ENCODE results near the gene TRNP1. TPM values are rescaled to one million over a fixed set of nuclear protein-coding genes. Genes with fewer than 3 reads are reported as not detected.

Gene TRNP1
- total RNA-seq, 1 experiment from 2014 or later, result 18.9 TPM

Other genes starting within 250 kb of the TRNP1 start
- gene PIGV, start 205.7 kb upstream of the TRNP1 start, total RNA-seq (2014; rRNA removed; shearing (Covaris generic)), result 9.5 and 13.3 TPM in 2 replicates
- 15.9 and 30.4 TPM in 2 replicates for gene ZDHHC18, start 167.0 kb upstream of the TRNP1 start, total RNA-seq (2014; rRNA removed; shearing (Covaris generic))
- gene SFN, start 130.5 kb upstream of the TRNP1 start, total RNA-seq (2014; rRNA removed; shearing (Covaris generic)), result 5.2 and 7.0 TPM in 2 replicates
- gene GPN2, start 103.4 kb upstream of the TRNP1 start, total RNA-seq (2014; rRNA removed; shearing (Covaris generic)), result 17.9 and 33.6 TPM in 2 replicates
- 11.2 TPM in 2 replicates for gene GPATCH3, start 93.2 kb upstream of the TRNP1 start, total RNA-seq (2014; rRNA removed; shearing (Covaris generic))
- not detected in 2 replicates for gene NR0B2, start 79.7 kb upstream of the TRNP1 start, total RNA-seq (2014; rRNA removed; shearing (Covaris generic))
- 142 and 182 TPM in 2 replicates for gene NUDC, start 71.9 kb upstream of the TRNP1 start, total RNA-seq (2014; rRNA removed; shearing (Covaris generic))
- not detected in 2 replicates for gene KDF1, start 33.2 kb upstream of the TRNP1 start, total RNA-seq (2014; rRNA removed; shearing (Covaris generic))
- gene TENT5B, start 19.2 kb downstream of the TRNP1 start, total RNA-seq (2014; rRNA removed; shearing (Covaris generic)), result 0.13 TPM in 1 of 2 replicates, not detected in the other
- gene SLC9A1, start 161.4 kb downstream of the TRNP1 start, total RNA-seq (2014; rRNA removed; shearing (Covaris generic)), result 11.3 and 13.1 TPM in 2 replicates
- gene WDTC1, start 240.9 kb downstream of the TRNP1 start, total RNA-seq (2014; rRNA removed; shearing (Covaris generic)), result 6.3 and 9.1 TPM in 2 replicates